Measurements from ENCODE around the gene TUSC2.
"Not testable (repeated sequence)": the region's sequence is repeated elsewhere in the genome, so short reads cannot be mapped to it uniquely, and the experiment has no call there.

Gene TUSC2

DNA sequence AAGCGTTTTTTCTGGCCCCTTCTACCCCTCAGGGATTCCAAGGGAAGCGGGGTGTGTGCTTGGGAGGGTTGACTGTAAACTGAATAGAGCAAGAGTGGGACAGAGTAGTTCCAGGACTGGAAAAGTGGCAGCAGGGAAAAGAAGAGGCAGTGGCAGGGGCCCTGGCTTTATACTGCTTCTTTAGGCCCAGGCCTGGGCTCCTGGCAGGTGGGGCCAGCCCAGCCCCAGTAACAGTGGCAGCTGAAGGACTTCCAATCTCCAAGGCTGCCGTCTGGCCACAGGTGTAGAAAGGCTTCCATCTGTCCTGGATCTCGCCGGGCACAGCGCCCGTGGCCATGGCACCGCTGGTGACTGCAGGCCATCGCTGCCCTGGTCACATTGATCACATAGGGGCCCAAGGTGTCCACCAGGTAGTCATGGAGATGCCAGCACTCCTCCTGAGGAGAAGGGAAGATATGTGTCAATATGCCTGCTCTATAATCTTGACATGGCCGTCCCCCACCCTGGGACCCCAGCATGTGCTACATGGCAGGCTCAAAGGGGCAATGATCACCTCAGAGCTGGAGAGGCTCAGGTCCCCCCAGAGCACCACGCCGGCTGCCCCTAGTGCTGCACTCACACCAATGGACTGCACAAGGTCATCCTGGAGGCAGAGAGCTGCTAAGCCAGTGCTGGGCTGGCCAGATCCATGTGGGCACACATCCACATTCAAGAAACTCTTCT, 34.8 kb downstream of the TUSC2 start:
- peak; percentile 62 for DNase-seq

DNA sequence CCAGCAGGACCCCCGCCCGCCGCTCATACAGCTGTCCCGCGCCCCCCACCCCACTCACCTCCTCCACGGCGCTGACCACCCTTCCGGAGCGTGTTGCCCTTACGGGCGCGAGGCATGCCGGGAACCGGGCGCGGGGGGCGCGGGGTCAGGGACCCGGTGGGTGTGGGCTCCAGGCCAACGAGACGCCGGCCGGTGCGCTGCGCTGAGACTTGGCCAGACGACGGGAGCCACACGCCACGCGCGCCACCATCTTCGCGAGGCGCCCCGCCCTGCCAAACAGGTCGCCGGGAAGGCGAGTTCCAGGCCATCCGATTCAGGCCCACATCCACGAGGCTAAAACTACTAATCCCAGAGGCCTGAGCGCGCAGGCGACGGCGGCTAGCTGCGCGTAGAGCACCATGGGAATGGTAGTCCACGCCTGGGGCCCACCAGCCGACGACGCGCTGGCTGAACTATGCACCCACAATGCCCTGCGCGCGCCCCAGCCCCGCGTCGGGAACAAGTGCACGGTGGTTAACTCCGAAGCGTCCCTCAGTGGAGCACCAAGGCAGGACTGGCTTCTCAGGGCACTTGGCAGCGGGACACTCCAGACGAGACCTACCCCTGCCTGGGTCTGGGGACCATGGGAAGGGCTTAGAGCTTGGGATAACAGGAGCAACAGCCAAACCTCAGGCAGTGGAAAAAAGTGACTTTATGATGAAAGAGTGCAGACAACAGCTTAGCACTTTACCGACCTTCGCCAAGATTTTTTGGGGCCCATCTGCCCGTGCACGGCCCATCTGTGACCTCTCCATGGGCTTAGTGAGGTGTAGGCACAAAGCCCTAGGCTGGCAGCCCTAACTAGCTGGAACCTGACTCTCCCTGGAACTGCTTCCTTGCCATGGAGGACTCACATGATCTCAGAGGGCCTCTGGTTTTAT, 35.6 kb downstream of the TUSC2 start, which contains the start of gene IFRD2:
TSS of gene IFRD2 (minus strand) at position 271 of the 920 bp plus-strand sequence. CDS start at position 116, 155 bp downstream.
- peak; percentile 99 for DNase-seq

DNA sequence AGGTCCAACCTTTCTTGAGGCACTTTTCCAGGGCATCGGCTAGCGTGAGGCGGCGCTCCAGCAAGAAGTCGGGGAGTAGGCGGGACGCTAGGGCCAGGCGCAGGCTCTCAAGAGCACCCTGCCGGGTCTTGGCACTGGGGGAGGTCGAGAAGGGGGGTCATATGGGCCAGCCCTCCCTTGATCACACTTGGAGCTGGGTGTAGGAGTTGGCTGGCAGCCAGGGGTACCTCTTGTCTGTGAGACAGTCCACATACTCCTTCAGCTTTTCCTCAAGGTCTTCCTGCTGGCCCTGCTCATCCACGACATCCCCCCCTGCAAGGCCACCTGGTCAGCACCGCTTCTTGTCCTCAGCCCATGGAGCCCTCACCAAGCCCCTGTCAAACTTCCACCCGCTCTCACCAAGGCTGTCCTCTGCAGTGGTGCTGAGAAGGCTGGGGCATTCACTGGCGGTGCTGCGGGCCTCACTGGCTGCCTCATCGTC, 37.8 kb downstream of the TUSC2 start:
- DNase-seq: peak; percentile 62

DNA sequence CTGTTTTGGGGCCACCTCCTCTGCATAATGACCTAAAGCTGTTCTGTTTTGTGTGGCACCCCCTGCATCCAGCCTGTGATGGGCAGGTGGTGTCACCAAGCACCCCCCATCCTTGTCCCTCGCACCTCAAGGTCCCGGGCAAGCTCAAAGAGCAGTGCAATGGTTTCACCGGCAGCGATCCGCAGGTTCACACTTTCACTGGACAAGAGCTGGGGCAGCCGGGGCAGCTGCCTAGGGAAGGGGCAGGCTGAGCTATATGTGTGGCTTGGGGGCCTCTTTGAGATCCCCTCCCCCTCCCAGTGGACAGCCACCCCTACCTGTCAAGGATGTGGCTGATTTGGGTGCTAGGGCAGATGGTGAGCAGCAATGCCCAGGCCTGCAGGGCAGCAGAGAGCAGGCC, 38.9 kb downstream of the TUSC2 start:
- DNase-seq: no peak

DNA sequence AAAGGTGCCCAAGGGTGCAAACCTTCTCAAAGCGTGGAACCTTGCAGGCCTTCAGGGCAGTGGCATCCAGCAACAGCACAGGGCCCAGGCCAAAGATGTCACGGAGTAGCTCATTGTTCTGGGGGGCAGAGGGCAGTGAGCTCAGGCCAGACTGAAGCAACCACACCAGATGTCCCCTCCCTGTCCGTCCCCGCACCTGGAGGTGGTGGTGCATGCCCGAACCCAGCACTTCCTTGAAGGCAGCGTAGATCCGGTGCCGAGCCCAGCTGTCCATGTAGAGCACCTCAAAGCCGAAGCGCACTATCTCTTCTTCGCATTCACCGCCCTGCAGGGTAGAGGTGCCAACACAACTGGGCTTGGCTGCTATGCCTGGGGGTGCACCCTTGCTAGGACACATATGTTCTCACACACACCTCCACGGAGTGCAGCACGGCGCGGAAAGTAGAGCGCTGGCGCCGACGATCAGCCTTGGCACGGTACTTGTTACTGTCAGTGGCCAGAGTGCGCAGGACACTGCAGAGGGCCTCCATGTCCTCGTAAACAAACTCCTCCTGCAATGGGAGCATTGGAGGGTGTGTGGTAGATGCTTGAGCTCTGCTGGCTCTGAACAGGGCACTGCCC, 39.5 kb downstream of the TUSC2 start:
- DNase-seq: peak; percentile 60

DNA sequence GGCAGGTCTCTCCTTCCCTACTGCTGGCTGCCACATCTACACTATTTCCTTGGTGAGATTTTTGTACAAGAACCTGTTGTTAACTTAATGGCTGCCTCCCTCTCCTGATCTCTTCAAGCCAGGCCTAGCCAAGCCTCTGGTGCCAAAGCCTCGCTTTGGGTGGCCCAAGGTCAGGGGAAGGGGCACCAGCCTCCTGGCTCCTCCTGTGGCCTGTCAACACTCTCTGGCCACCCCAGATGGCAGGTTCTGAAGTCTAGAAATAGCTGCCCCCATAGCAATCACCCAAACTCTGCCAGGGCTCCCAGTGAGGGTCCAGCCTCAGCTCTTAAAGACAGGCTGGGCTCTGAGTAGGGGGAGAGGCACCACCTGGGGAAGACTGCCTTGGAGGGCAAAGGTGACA, 40.8 kb downstream of the TUSC2 start:
- DNase-seq: peak; percentile 57

DNA sequence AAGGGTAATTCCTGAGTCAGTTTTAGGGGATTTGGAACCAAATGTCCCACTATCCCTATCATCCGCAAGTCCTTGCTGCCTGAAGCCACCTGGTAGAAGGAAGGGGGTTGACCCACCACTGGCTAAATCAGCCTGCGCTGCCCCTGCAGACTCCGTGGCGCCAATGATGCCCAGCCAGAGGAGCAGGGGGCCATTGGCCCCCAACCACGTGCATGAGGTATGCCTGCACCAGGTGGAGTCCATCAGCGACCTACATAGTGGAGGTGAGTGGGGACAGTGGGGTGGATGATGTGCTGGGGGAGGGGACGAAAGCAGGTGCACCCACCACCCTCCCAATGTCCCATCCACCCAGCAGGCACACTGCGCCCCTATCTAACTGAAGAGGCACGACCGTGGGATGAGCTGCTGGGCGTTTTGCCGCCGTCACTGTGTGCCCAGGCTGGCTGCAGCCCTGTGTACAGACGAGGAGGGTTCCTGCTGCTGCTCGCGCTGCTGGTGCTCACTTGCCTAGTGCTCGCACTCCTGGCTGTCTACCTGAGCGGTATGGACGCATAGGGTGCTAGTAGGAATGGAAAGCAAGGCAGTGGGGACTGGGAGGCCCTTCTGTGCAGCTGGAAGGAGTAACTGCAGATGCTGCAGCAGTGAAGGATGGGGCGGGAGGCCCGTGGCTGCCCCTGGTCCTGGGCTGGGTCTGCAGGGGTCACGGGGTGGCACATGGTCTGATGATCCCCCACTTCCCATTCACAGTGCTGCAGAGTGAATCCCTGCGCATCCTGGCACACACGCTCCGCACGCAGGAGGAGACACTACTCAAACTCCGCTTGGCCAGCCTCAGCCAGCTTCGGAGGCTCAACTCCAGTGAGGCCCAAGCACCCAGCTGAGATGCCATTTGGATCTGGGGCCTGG, 41.4 kb downstream of the TUSC2 start:
- peak; percentile 60 for DNase-seq

DNA sequence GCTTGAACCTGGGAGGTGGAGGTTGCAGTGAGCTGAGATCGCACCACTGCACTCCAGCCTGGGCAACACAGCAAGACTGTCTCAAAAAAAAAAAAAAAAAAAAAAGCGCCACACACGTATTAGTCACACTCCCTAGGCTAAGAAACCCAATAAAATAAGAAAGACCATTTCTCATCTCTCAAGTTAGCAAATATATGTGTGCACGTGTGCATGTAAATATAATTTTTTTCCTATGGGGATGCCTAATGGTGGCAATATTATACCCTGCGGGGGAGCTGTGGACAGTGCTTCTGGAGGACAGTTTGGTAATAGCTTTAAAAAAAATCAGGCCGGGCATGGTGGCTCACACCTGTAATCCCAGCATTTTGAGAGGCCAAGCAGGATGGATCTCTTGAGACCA, 43.9 kb downstream of the TUSC2 start:
- not testable (repeated sequence) for DNase-seq

DNA sequence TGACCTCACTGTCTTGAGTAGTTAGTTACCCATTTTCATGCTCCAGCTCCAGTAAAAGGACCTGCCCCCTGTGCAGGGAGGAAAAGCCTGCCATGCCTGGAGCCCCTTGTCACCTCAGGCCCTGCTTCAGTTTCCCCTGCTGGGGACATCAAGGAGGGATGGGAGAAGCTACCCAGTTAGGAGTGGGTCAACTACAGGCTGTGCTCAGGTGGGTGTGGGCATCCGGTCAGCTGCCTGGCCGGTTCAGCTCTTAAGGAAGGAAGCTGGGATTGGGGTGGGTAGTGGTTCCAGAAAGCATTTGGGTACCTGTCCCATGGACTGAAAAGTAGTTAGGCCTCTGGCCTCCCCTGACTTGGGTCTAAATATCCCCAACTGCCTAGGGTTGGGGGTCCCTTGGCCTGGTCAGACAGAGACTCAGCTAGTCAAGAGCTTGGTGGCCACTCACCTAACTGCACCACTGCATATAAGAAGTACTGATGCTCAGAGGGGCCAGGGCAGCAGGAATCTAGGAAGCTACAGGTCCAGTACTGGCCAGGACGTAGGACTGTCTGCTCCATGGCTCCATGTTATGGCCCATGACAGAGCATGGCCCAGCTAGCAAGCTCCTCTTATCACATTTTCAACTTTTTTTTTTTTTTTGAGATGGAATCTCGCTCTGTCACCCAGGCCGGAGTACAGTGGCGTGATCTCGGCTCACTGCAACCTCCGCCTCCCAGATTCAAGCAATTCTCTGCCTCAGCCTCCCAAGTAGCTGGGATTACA, 48.6 kb downstream of the TUSC2 start:
- no peak for DNase-seq

DNA sequence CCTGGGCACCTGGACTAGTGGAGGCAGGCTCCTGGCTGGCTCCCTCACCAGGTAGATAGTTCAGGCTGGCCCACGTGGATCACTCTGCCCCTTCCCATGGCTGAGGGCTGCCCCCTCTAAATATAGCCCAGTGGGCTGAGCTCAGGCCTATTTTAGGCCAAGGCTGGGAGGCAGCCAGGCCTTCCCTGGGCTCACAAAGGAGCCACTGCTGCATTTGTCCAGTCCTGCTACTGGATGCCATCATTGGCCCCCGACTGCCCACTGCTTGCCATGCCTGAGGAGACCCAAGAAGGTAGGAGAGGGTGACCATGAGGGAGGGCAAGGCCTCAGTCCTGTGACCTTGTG, 49.2 kb downstream of the TUSC2 start, which contains the start of gene LSMEM2:
TSS of gene LSMEM2 (plus strand) at position 208 of the 345 bp plus-strand sequence. CDS start at position 235, 27 bp downstream.
- no peak for DNase-seq

DNA sequence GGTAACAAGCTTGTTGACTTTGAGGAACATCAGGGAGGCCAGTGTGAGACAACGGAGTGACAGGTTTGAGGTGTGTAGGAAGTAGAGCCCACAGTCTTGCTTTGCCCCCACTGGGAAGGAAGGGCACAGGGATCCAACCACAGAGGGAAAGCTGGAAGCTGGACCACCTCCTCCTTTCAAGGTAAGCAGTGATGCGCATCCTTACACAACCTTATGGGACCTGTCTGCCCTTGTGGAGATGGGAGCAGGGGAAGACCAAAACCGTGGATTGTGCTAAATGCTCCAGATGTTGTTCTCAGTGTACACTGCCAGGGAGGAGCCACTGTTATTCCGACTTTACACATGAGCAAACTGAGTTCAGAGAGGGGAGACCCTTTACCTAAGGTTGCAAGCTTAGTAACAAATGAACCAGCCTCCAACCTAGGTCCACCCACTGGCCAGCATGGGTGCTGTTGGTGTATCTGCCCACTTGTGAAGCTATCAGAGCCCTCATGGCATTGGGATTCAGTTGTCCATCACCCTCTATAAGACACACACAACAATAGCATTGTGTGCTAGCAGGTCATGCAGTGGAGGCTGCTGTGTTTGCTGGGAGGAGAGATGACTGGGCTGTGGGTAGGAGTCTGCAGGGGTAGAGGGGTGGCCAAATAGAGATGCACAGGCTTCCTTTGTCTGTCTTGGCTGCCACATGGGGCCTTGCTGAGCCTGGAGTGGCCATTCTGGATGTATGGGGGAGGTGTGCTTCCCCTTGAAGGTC, 49.7 kb downstream of the TUSC2 start:
- no peak for DNase-seq

DNA sequence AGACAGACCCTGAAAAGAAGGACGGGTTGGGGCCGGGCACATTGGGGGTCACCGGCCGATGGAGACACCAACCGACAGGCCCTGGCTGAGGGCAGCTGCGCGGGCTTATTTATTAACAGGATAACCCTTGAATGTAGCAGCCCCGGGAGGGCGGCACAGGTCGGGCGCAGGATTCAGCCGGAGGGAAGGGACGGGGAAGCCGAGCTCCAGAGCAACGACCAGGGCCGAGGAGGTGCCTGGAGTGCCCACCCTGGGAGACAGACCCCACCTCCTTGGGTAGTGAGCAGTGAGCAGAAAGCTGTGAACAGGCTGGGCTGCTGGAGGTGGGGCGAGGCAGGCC, 51.3 kb downstream of the TUSC2 start:
- no peak for DNase-seq

DNA sequence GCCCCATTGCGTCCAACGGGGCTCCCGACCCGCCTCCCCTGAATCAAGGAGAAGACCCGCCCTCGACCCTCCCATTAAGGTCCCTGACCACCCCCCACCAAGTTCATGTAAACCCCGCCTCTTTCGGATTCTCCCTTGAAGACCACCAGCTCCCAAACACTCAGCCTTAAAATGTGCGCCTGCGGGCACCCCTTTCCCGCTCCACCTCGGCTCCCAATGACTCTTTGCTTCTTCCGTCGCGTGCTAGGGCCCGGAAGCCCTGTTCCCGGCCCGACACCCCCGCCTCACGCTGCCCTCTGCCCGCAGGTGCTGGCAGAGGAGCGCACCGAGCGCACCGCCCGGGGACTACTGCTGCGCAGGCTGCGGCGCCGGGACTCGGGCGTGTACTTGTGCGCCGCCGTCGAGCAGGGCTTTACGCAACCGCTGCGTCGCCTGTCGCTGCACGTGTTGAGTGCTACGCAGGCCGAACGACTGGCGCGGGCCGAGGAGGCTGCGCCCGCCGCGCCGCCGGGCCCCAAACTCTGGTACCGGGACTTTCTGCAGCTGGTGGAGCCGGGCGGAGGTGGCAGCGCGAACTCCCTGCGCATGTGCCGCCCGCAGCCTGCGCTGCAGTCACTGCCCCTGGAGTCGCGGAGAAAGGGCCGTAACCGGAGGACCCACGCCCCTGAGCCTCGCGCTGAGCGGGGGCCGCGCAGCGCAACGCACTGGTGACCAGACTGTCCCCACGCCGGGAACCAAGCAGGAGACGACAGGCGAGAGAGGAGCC, 51.8 kb downstream of the TUSC2 start:
- DNase-seq: peak; percentile 73

DNA sequence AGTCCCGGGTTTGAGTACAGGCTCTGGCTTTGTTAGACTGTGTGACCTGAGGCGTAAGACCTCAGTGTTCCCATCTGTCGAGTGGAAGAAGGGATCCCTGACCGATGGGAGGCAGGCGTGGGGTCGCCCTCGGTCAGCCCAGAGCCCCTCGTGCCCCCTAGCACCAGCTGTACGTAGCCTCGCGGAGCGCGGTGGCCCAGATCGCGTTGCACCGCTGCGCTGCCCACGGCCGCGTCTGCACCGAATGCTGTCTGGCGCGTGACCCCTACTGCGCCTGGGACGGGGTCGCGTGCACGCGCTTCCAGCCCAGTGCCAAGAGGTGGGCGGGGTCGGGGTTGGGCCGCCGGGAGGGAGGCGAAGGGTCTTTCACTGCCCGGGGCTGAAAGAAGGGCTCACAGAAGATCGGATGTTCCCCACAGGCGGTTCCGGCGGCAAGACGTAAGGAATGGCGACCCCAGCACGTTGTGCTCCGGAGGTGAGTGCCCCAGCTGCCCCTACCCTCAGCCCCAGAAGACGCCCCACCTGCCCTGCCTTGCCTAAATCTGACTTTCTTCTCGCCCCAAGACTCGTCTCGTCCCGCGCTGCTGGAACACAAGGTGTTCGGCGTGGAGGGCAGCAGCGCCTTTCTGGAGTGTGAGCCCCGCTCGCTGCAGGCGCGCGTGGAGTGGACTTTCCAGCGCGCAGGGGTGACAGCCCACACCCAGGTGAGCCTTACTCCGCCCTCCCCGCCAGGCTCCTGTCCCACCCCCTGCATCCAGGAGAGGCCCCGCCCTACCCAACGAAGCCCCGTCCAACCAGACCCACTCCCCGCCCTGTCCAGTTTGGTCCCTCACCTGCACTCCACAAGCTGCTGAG, 52.7 kb downstream of the TUSC2 start:
- no peak for DNase-seq

All from activated effector memory CD4-positive, alpha-beta T cell treated with anti-CD3 and anti-CD28 coated beads, Interleukin-2, amount 50 U/mL, for 16 hours (primary cell).